M059J (cell line): ENCODE measurements around the gene CENPT. TPM values are rescaled to one million over a fixed set of nuclear protein-coding genes. Genes with fewer than 3 reads are reported as not detected.
"Not testable (repeated sequence)": the region's sequence is repeated elsewhere in the genome, so short reads cannot be mapped to it uniquely, and the experiment has no call there.

ENCODE experiments used
- DNase-seq: peaks from one replicate; pipeline ENCODE4 v3.0.0-alpha.2; 2012; ENCODE audit warnings: low read depth
- total RNA-seq: library from RNA; depleted of rRNA; stranded (reverse); fragments of >200 nt; shearing (Covaris generic); gene quantifications from 2 replicates; pipeline ENCODE4 v1.2.3, GENCODE V29; 2014

The CENPT gene
- total RNA-seq, 1 experiment from 2014 or later: 25.0 TPM

- no peak for DNase-seq
Observed at GRCh38 chr16:67877064-67877463, 29.6 kb upstream of the CENPT start.

GRCh38 chr16:67874372-67874771, 26.9 kb upstream of the CENPT start:
- DNase-seq: no peak

- DNase-seq: no peak
Observed at GRCh38 chr16:67873435-67874370, 26.2 kb upstream of the CENPT start.

GRCh38 chr16:67872631-67873434, 25.3 kb upstream of the CENPT start, which contains the start of gene EDC4:
Gene EDC4, plus strand, starts transcription at chr16:67873052. Its CDS starts 210 bp downstream, at chr16:67873262.
- peak; percentile 79 for DNase-seq

- no peak for DNase-seq
Observed at GRCh38 chr16:67872131-67872630, 24.7 kb upstream of the CENPT start.

GRCh38 chr16:67871256-67871655, 23.8 kb upstream of the CENPT start:
- DNase-seq: no peak

GRCh38 chr16:67869653-67870052, 22.2 kb upstream of the CENPT start:
- no peak for DNase-seq

- no peak for DNase-seq
Observed at GRCh38 chr16:67868290-67868689, 20.8 kb upstream of the CENPT start.

GRCh38 chr16:67865318-67865717, 17.8 kb upstream of the CENPT start:
- peak; percentile 67 for DNase-seq

GRCh38 chr16:67864594-67864993, 17.1 kb upstream of the CENPT start:
- DNase-seq: no peak

- DNase-seq: not testable (repeated sequence)
Observed at GRCh38 chr16:67864044-67864443, 16.6 kb upstream of the CENPT start.

- DNase-seq: no peak
Observed at GRCh38 chr16:67862623-67863583, 15.4 kb upstream of the CENPT start.

- no peak for DNase-seq
Observed at GRCh38 chr16:67861877-67862276, 14.4 kb upstream of the CENPT start.

- peak; percentile 66 for DNase-seq
Observed at GRCh38 chr16:67860589-67861398, 13.3 kb upstream of the CENPT start.

- DNase-seq: no peak
Observed at GRCh38 chr16:67858500-67858899, 11.0 kb upstream of the CENPT start.

GRCh38 chr16:67857547-67858233, 10.2 kb upstream of the CENPT start:
- DNase-seq: peak; percentile 99

- no peak for DNase-seq
Observed at GRCh38 chr16:67856927-67857546, 9.5 kb upstream of the CENPT start.

GRCh38 chr16:67855789-67856188, 8.3 kb upstream of the CENPT start:
- no peak for DNase-seq

GRCh38 chr16:67853670-67854069, 6.2 kb upstream of the CENPT start:
- no peak for DNase-seq
